ENCODE measurements around the gene HK1. TPM values are rescaled to one million over a fixed set of nuclear protein-coding genes. Genes with fewer than 3 reads are reported as not detected.

The HK1 gene
- total RNA-seq, 1 donor from 2014 or later: 95.0 TPM

GRCh38 chr10:69337296-69338132 lies 59.2 kb downstream of the HK1 start:
- H3K27me3 ChIP-seq (ENCODE audit: insufficient read depth, low read length): no peaks in the 10 kb centered on the region
- peaks cover 92% of the 10 kb centered on the region for H3K79me2 ChIP-seq (ENCODE audit: insufficient read depth, low read length)
- DNase-seq (ENCODE audit: low read depth) (peak; percentile 90), FAIRE-seq (no peak)
- Mint-ChIP-seq H3K27ac (ENCODE audit: unreplicated experiment) (peak overlapping the region; percentile 14), H3K9me3 (ENCODE audit: unreplicated experiment) (no peaks in the 10 kb centered on the region), H3K36me3 (ENCODE audit: low read depth, unreplicated experiment) (peaks cover 7% of the 10 kb centered on the region), H3K4me1 (ENCODE audit: low read depth, unreplicated experiment) (peaks cover 37% of the 10 kb centered on the region), H3K4me3 (ENCODE audit: unreplicated experiment) (no peak overlapping the region), H3K27me3 (ENCODE audit: low read depth, unreplicated experiment) (no peaks in the 10 kb centered on the region)
- H4K20me1 ChIP-seq (ENCODE audit: insufficient read depth, low read length): peaks cover 78% of the 10 kb centered on the region
- TF ChIP-seq EZH2 (IDR thresholded peaks at IDR 0.05; ENCODE audit: insufficient read depth, low read length) (no peak), CTCF (IDR thresholded peaks at IDR 0.05; ENCODE audit: insufficient read depth, low read depth, low read length) (no peak)
- no peaks in the 10 kb centered on the region for H3K36me3 ChIP-seq (ENCODE audit: insufficient read depth, low read length)
- H3K4me3 ChIP-seq (ENCODE audit: insufficient read depth, low read depth, low read length): peak overlapping the region; percentile 3
- peak overlapping the region; percentile 45 for H3K9ac ChIP-seq (ENCODE audit: low read length)
- peaks cover 38% of the 10 kb centered on the region for H3K4me1 ChIP-seq (ENCODE audit: insufficient read depth, low read length)
- H3K4me2 ChIP-seq (ENCODE audit: low read length): peak overlapping the region; percentile 62
- peak overlapping the region; percentile 60 for H3K27ac ChIP-seq (ENCODE audit: low read depth, low read length)
- no peak overlapping the region for H2AFZ ChIP-seq (ENCODE audit: low read depth, low read length)
- no peaks in the 10 kb centered on the region for H3K9me3 ChIP-seq (ENCODE audit: insufficient read depth, low read depth, low read length)

GRCh38 chr10:69338133-69338456 lies 59.8 kb downstream of the HK1 start:
- Histone ChIP-seq H4K20me1 (ENCODE audit: insufficient read depth, low read length) (peaks cover 78% of the 10 kb centered on the region), H3K9me3 (ENCODE audit: insufficient read depth, low read depth, low read length) (no peaks in the 10 kb centered on the region), H3K36me3 (ENCODE audit: insufficient read depth, low read length) (no peaks in the 10 kb centered on the region), H3K27me3 (ENCODE audit: insufficient read depth, low read length) (no peaks in the 10 kb centered on the region), H3K4me1 (ENCODE audit: insufficient read depth, low read length) (peaks cover 33% of the 10 kb centered on the region), H3K9ac (ENCODE audit: low read length) (peak overlapping the region; percentile 45), H3K27ac (ENCODE audit: low read depth, low read length) (peak overlapping the region; percentile 60), H3K4me2 (ENCODE audit: low read length) (peak overlapping the region; percentile 62), H3K79me2 (ENCODE audit: insufficient read depth, low read length) (peaks cover 92% of the 10 kb centered on the region), H3K4me3 (ENCODE audit: insufficient read depth, low read depth, low read length) (no peak overlapping the region), H2AFZ (ENCODE audit: low read depth, low read length) (no peak overlapping the region)
- peak overlapping the region; percentile 64 for H3K27ac Mint-ChIP-seq (ENCODE audit: unreplicated experiment)
- H3K36me3 Mint-ChIP-seq (ENCODE audit: low read depth, unreplicated experiment): peaks cover 9% of the 10 kb centered on the region
- no peak for FAIRE-seq
- no peak for DNase-seq (ENCODE audit: low read depth)
- no peak overlapping the region for H3K4me3 Mint-ChIP-seq (ENCODE audit: unreplicated experiment)
- TF ChIP-seq CTCF (IDR thresholded peaks at IDR 0.05; ENCODE audit: insufficient read depth, low read depth, low read length): no peak
- no peak for TF ChIP-seq EZH2 (IDR thresholded peaks at IDR 0.05; ENCODE audit: insufficient read depth, low read length)
- no peaks in the 10 kb centered on the region for H3K27me3 Mint-ChIP-seq (ENCODE audit: low read depth, unreplicated experiment)
- no peaks in the 10 kb centered on the region for H3K9me3 Mint-ChIP-seq (ENCODE audit: unreplicated experiment)
- H3K4me1 Mint-ChIP-seq (ENCODE audit: low read depth, unreplicated experiment): peaks cover 33% of the 10 kb centered on the region

Measured in astrocyte (in vitro differentiated cells and primary cell).